Measurements from ENCODE around the gene IL21.

The IL21 gene

GRCh38 chr4:122632396-122633143 is 11.7 kb upstream of the IL21 start:
- DNase-seq, result no peak

- no peak for DNase-seq
Observed at GRCh38 chr4:122625156-122625555, 4.3 kb upstream of the IL21 start.

DNA sequence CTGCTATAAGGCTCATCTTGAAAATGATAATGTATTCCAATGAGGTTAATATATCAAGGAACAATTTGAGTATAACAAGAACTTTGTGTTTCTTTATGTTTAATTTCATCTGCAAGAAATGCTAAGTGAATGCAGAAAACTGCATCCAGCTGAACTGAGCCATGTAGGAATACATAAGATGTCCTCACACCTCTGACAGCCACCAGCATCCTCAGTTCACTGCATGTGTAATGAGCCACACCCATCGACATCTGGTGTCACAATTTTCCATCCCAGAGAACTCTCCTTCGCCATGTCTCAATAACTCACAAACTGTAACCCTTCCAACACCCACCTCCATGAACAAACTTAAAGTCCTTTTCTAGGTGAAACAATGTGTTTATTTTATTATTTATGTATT is 3.3 kb upstream of the IL21 start:
- DNase-seq, result no peak

DNA sequence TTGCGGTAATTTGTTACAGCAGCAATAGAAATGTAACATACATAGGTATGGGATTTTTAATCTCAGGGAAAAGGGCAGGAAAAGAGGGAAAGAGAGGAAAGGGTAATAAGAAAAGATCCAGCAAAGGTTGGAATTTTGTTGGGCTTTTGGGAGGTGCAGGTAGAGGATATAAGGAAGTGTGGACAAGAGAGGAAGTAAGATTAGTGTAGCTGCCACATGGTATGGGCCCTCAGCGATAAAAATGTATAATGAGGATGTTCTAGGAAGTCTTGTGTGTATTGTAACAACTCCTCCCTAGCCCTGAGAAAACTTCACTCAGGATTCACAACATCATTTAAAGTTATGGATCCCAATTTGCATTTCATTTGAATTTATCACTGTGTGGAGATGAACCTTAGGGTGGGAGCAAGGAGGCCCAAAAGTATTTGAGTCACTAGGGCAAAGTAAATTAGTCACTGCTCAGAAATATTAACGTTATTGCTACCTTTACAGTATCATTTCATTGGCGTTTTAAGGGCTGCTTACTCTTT is 2.8 kb upstream of the IL21 start:
- no peak for DNase-seq

- DNase-seq, result no peak
Observed at GRCh38 chr4:122622400-122622799, 1.5 kb upstream of the IL21 start.

DNA sequence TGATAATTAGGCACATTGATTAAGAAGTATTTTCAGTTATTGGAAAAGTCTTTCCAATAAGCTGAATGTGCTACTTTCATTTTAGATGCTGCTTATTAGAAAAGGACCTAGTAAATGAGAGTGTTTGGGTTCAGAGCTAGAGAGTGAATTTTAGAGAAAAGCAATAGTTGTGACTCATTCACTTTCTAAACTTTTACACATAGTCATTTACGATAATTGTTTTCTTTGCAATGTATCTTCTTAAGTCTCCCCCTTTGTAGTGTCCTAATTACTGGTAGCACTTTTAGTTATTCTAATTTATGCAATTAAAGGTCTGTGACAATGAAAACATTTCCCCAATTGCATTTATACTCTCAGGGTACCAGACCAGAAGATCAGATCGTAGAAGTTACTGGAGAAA is 1.3 kb downstream of the IL21 start:
- DNase-seq, result no peak

DNA sequence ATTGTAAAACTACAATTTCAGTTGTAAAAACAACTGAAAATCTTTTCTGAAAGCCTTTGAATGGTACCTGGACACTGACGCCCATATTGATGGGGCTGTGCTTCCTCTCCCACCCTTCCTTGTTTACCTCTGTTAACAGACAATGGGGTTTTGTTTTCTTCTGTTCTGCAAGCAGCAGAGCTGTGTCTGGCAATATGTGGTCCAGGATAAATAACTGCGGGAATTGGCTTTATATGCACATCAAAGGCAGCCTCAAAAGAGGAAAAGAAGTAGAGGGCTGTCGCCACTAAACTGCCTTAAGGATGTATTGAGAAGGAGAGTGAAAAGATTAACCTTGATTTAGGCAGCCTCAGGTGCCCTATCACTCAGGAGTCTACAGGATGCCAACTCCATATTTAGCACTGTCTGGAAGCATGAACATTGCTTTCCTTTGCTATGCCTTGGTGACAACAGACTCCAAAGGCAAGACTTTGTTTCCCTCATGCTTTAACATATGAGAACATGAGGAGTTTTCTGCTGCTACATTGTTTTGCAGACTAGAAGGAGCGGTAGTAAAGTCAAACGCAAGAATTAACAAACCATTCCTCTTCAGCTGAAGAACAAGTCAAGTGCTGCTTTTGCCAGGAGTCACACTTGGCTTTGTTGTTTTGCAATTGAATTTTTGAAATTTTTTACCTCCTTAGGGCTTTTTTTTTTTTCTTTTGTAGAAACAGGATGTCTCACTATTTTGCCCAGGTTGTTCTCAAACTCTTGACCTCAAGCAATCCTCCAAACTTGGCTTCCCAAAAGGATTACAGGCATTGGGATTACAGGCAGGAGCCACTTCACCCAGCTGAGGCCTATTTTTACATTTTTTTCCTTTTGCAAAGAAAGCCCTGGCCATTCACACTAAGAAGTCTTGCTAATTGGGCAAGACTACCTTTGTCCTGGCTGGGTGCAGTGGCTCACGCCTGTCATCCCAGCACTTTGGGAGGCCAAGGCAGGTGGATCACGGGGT is 3.0 kb downstream of the IL21 start:
- no peak for DNase-seq

DNA sequence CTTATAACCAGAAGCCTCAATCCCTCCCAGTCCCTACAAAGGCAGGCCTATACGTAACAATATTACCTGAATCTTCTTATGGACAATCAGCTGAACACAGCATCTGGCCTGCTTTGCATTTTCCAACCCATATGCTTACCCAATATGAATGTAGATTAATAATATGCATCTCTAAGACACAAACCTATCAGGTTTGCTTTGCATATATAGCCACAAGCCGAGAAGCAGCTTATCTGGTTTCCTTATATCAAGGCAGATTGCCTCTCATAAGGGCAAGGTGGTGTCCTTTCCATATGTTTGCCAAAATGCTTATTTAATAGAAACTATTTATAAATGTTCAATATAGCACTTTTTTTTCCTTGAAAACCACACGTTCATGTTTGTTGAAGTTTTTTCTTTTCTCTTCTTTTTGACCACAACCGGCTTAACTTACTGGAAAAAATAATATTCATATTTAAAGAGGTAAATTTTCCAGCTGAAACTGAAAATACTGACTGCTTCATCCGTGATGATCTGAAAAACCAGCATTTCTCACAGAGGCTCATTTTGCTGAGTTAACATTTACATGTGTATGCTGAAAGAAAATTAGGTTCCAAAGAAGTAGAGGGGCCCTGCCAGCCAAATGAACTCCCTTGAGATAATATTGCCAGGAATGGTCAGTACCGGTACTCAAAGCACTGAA is 3.8 kb downstream of the IL21 start:
- no peak for DNase-seq

DNA sequence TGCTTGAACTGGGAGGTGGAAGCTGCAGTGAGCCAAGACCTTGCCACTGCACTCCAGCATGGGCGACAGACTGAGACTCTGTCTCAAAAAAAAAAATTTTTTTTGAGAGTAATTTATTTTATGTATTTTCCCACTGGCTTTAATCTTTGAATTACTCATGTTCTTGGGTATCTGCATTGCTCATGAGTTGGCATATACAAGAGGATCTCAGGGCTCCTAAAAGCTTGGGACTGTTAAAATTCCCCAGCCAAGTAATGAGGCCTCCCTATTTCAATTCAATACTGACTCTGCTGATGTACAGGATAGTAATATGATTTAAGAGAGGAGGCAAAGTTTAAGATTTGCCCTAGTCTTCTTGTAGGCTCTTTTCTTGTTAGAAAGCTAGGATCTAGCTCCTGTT is 6.2 kb downstream of the IL21 start:
- no peak for DNase-seq

- DNase-seq, result no peak
Observed at GRCh38 chr4:122612540-122612939, 8.3 kb downstream of the IL21 start.

DNA sequence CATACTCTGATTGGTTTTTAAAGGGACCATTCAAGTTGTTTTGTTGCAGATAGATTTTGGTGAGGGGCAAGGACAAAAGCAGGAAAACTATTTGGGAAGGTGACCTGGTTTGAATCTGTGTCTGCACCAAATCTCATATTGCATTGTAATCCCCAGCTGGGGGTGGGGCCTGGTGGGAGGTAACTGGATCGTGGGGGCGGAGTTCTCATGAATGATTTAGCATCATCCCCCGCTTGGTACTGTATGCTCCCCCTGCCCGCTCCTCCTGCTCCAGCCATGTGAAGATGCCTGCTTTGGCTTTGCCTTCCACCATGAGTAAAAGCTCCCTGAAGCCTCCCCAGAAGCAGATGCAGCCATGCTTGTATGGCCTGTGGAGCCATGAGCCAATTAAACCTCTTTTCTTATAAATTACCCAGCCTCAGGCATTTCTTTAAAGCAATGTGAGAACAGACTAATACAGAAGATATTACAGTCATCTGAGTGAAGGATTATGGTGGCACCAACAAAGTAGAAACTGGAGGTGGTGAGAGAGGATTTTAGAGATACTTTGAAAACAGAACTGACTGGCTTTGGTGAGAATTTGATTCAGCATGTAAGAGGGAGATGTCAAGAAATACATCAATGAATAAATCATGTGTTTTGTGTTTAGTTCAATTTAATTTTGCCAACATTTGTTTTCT is 14.4 kb downstream of the IL21 start:
- no peak for DNase-seq

DNA sequence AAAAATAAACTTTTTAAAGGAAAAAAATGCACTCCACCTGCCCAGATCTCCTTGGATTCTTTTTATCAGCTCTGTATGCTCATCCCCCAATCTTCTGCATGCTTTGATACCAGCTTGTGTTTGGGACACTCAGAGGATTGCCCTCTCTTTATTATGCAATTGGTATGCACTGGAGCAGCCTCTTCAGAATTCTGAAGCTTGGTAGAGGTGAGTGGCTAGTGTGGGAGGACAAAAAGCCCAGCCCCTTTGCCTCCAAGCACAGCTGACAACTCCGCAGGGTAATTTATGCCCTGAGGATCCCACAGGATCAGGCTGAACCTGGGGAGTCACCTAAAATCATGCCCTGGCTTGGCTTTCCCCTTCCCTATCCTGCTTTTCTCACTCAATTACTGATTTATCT is 16.7 kb downstream of the IL21 start:
- DNase-seq, result no peak

DNA sequence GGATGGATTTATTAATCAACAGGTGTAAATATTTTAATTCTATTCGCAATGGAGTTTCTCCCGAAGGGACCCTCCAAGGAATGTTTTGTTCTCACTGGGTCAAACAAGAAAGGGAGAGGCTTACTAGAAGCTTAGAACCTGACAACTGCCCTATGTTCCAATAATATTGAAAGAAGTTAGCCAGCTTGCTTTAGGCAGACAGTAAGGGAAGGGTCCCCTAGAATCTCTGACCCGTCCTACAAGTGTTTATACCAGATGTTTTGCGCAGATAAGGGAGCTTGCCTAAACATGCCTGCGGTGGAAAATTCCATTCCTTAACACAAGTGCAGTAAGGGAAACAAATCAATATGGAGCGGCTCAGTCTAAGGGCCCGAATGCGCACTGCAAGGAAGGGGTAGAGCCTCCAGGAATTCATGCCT is 17.7 kb downstream of the IL21 start:
- no peak for DNase-seq

DNA sequence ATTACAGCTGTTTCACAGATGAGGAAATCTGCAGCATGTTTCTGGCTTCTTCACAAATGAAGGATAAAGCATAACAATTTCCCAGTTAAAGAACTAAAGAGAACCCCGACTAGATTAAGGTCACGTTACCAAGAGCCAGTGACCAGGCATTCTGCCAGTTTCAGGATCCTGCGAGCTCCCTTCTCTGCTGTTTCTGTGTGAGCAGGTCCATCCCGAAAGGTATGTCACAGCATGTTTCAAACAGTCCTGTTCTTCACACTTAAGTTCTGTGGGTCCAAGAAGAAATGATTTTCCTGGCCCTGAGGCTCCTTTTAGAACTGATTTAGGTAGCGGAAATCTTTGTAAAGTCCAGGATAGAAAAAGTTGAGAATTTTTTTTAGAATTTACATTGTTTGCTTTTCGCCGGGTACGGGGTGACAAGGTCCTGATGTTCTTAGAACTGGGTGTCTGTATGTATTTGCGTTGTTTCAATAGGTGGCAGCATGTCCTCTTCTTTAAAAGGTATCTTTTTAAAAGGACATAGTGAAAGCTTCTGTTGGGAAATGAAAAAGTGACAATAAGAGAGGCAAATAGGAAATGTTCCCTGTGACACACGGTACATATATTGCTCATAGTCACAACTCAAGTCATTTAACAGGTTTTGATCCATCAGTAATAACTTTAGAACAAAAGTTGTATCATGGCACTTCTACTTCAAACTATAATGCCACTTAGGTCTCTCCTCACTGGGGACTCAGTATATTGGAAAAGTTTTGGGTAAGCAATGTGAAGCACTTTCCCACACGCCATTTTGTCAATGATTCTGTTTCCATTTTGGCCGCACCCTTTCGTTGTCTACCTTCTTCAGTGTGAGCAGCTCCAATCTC is 18.4 kb downstream of the IL21 start:
- DNase-seq, result no peak

- DNase-seq, result no peak
Observed at GRCh38 chr4:122591196-122591595, 29.7 kb downstream of the IL21 start.

DNA sequence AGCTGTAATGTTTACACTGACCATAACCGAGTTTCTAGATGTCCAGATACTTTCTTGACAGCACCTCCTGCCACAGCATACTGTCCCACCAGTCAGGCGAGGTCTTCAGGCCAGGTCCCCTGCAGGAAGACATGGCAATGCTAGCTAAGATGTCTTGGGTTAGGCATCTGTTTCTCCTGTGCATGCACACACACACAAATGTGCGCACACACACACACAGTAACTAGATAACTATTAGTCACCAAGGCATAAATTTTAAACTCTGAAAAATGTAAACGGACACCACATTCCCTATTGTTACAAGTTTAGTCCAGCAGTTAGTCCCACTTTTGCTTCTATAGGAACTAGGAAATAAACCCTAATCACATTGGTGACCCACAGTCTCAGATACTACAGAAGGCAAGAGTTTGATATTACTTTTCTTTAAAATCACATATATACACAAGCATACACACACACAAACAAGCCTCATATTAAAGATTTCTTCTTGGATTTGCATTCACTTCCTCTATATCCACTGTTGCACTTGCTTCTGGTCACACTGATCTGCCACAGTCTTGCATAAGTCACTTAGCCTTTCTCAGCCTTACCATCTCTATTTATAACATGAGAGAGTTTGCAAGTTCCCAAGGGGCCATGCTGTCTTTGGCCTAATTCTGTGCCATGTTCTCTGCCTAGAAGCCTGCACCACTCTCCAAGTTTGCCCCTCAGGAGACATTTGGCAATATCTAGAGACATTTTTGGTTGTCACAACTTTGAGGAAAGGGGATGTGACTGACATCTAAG is 32.2 kb downstream of the IL21 start:
- DNase-seq, result no peak

GRCh38 chr4:122584519-122584918 is 36.3 kb downstream of the IL21 start:
- DNase-seq, result no peak

DNA sequence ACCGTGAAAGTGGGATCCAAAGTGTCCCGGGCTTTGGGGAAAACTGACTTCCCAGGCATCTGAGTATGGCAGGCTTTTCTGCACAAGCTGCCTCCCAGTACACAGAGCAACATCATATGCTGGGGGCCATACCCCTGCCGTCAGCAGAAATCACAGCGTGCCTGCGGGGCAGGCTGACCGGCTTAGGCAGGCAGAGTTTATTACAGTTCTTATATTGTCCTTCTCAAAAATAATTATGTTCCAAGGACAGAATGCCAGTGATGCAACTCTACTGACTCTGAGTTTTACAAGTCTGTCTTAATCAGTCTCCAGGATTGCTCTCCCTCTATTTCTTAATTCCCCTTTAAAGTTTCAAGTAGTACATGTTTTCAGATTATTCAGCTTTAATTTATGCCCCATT is 37.0 kb downstream of the IL21 start:
- no peak for DNase-seq

GRCh38 chr4:122577808-122578781 is 42.8 kb downstream of the IL21 start:
- DNase-seq, result no peak

DNA sequence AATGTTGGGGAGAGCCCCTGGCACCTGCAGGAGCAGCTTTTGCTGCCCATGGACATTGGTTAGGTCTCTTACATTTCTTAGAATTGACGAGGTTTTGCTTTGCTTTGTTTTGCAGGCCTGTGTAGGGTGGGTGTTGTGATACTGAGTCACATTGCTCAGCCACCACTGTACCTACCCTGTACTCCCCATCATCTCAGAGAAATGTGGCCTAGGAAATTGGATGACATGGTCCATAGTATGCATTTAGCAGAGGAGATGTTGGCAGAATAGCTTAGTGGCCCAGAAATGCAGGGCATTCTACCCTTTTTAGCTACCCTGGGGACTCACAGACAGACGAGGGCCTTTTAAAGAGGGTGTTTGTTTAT is 43.7 kb downstream of the IL21 start:
- no peak for DNase-seq

Measured in NCI-H187 treated with DMSO at 0.1 percent for 48 hours (cell line).